DLD1 (cell line): Measurements from ENCODE around the gene CAMK2B.

Experiments
- in situ Hi-C: cut with HindIII; loops from 2 replicates; pipeline ENCODE4 v1.10.0; 2017; ENCODE audit warnings: low sequenced_read_pairs

The CAMK2B gene

GRCh38 chr7:44258865-44259546 lies 66.4 kb downstream of the CAMK2B start:
- in situ Hi-C loops: no loop called here

GRCh38 chr7:44258423-44258760 lies 67.0 kb downstream of the CAMK2B start:
- in situ Hi-C loops: no loop called here

- in situ Hi-C loops: no loop called here
Measured at GRCh38 chr7:44257618-44258422, 67.6 kb downstream of the CAMK2B start.

GRCh38 chr7:44257213-44257612 lies 68.2 kb downstream of the CAMK2B start:
- in situ Hi-C loops: no loop called here

GRCh38 chr7:44256459-44256858 lies 68.9 kb downstream of the CAMK2B start:
- in situ Hi-C loops: no loop called here

- in situ Hi-C loops: no loop called here
Measured at GRCh38 chr7:44251881-44252280, 73.5 kb downstream of the CAMK2B start.

GRCh38 chr7:44251269-44251668 lies 74.1 kb downstream of the CAMK2B start:
- in situ Hi-C loops: no loop called here

- in situ Hi-C loops: no loop called here
Measured at GRCh38 chr7:44249639-44250234, 75.7 kb downstream of the CAMK2B start.

- in situ Hi-C loops: no loop called here
Measured at GRCh38 chr7:44247868-44248651, 77.3 kb downstream of the CAMK2B start.

GRCh38 chr7:44246396-44247113 lies 78.8 kb downstream of the CAMK2B start:
- in situ Hi-C loops: no loop called here

- in situ Hi-C loops: no loop called here
Measured at GRCh38 chr7:44244282-44244681, 81.1 kb downstream of the CAMK2B start.

- in situ Hi-C loops: no loop called here
Measured at GRCh38 chr7:44242091-44242490, 83.3 kb downstream of the CAMK2B start.

- in situ Hi-C loops: no loop called here
Measured at GRCh38 chr7:44240983-44241510, 84.3 kb downstream of the CAMK2B start.

GRCh38 chr7:44240376-44240775 lies 85.0 kb downstream of the CAMK2B start:
- in situ Hi-C loops: no loop called here

GRCh38 chr7:44239361-44239760 lies 86.0 kb downstream of the CAMK2B start:
- in situ Hi-C loops: no loop called here

- in situ Hi-C loops: no loop called here
Measured at GRCh38 chr7:44238116-44238695, 87.2 kb downstream of the CAMK2B start.

GRCh38 chr7:44237696-44238095 lies 87.7 kb downstream of the CAMK2B start:
- in situ Hi-C loops: no loop called here

GRCh38 chr7:44236333-44236728 lies 89.1 kb downstream of the CAMK2B start:
- in situ Hi-C loops: no loop called here

- in situ Hi-C loops: no loop called here
Measured at GRCh38 chr7:44235582-44236332, 89.6 kb downstream of the CAMK2B start.
